ENCODE data around the gene YEATS2.

Gene YEATS2

GRCh38 chr3:183728204-183728603 is 30.6 kb downstream of the YEATS2 start:
- Histone ChIP-seq H3K18ac (ENCODE audit: low read length) (no peak overlapping the region), H4K12ac (ENCODE audit: low read depth, low read length) (no peak overlapping the region), H3K14ac (ENCODE audit: low read length) (no peak overlapping the region), H3K27me3 (ENCODE audit: insufficient read depth, low read length) (no peaks in the 10 kb centered on the region), H3K9ac (ENCODE audit: low read length) (no peak overlapping the region), H4K91ac (ENCODE audit: low read depth, low read length) (no peak overlapping the region), H3K4me2 (ENCODE audit: low read length) (no peak overlapping the region), H2AFZ (ENCODE audit: insufficient read depth, low read length, poor library complexity) (no peak overlapping the region), H2AK5ac (ENCODE audit: low read length) (no peak overlapping the region), H3K36me3 (ENCODE audit: control insufficient read depth in 1 of 2, insufficient read depth in 2 of 2, low read length in 2 of 2) (peaks cover 22 to 31% of the 10 kb centered on the region in 2 experiments), H3K79me1 (ENCODE audit: low read length) (no peaks in the 10 kb centered on the region), H3K4me3 (ENCODE audit: low read depth, low read length) (no peak overlapping the region), H3K4me1 (ENCODE audit: control insufficient read depth in 1 of 2, insufficient read depth in 2 of 2, low read length in 2 of 2) (no peaks in the 10 kb centered on the region), H3K79me2 (ENCODE audit: control insufficient read depth, insufficient read depth, low read length, poor library complexity) (no peaks in the 10 kb centered on the region), H3K9me3 (ENCODE audit: insufficient read depth, low read depth, low read length) (no peaks in the 10 kb centered on the region), H4K8ac (ENCODE audit: low read depth, low read length) (no peak overlapping the region), H2BK12ac (ENCODE audit: low read length) (no peak overlapping the region), H3K23ac (ENCODE audit: low read length) (no peak overlapping the region), H3K4ac (ENCODE audit: low read depth, low read length) (no peak overlapping the region), H2BK5ac (ENCODE audit: low read depth, low read length, poor library complexity) (no peak overlapping the region), H3K27ac (ENCODE audit: low read depth, low read length) (no peak overlapping the region), H2BK120ac (ENCODE audit: insufficient read depth, low read length, poor library complexity) (no peak overlapping the region)
- no peak for DNase-seq
- WGBS (ENCODE audit: extremely low coverage, insufficient coverage, insufficient read length) = no CpG with 5 or more reads among the region's 1 CpG

GRCh38 chr3:183730361-183730760 is 32.8 kb downstream of the YEATS2 start:
- WGBS (ENCODE audit: extremely low coverage, insufficient coverage, insufficient read length) = no CpG with 5 or more reads among the region's 2 CpGs
- H3K4me1 ChIP-seq (ENCODE audit: control insufficient read depth in 1 of 2, insufficient read depth in 2 of 2, low read length in 2 of 2) = peaks cover 0 to 2% of the 10 kb centered on the region in 2 experiments
- no peaks in the 10 kb centered on the region for H3K9me3 ChIP-seq (ENCODE audit: insufficient read depth, low read depth, low read length)
- no peak overlapping the region for H3K27ac ChIP-seq (ENCODE audit: low read depth, low read length)
- no peak overlapping the region for H2BK5ac ChIP-seq (ENCODE audit: low read depth, low read length, poor library complexity)
- no peak overlapping the region for H4K8ac ChIP-seq (ENCODE audit: low read depth, low read length)
- H4K12ac ChIP-seq (ENCODE audit: low read depth, low read length) = no peak overlapping the region
- H3K27me3 ChIP-seq (ENCODE audit: insufficient read depth, low read length) = no peaks in the 10 kb centered on the region
- no peaks in the 10 kb centered on the region for H3K79me1 ChIP-seq (ENCODE audit: low read length)
- H3K18ac ChIP-seq (ENCODE audit: low read length) = no peak overlapping the region
- H3K9ac ChIP-seq (ENCODE audit: low read length) = no peak overlapping the region
- no peak for DNase-seq
- no peak overlapping the region for H3K4me3 ChIP-seq (ENCODE audit: low read depth, low read length)
- H3K23ac ChIP-seq (ENCODE audit: low read length) = no peak overlapping the region
- no peak overlapping the region for H2BK120ac ChIP-seq (ENCODE audit: insufficient read depth, low read length, poor library complexity)
- no peak overlapping the region for H2AK5ac ChIP-seq (ENCODE audit: low read length)
- no peak overlapping the region for H3K4me2 ChIP-seq (ENCODE audit: low read length)
- H3K36me3 ChIP-seq (ENCODE audit: control insufficient read depth in 1 of 2, insufficient read depth in 2 of 2, low read length in 2 of 2) = peaks cover 27 to 29% of the 10 kb centered on the region in 2 experiments
- no peaks in the 10 kb centered on the region for H3K79me2 ChIP-seq (ENCODE audit: control insufficient read depth, insufficient read depth, low read length, poor library complexity)
- no peak overlapping the region for H2BK12ac ChIP-seq (ENCODE audit: low read length)
- no peak overlapping the region for H4K91ac ChIP-seq (ENCODE audit: low read depth, low read length)
- H2AFZ ChIP-seq (ENCODE audit: insufficient read depth, low read length, poor library complexity) = no peak overlapping the region
- no peak overlapping the region for H3K4ac ChIP-seq (ENCODE audit: low read depth, low read length)
- no peak overlapping the region for H3K14ac ChIP-seq (ENCODE audit: low read length)

GRCh38 chr3:183731611-183732010 is 34.0 kb downstream of the YEATS2 start:
- no peak for DNase-seq
- Histone ChIP-seq H3K4me1 (ENCODE audit: control insufficient read depth in 1 of 2, insufficient read depth in 2 of 2, low read length in 2 of 2) (peaks cover 0 to 2% of the 10 kb centered on the region in 2 experiments), H3K14ac (ENCODE audit: low read length) (no peak overlapping the region), H3K4me2 (ENCODE audit: low read length) (no peak overlapping the region), H2AK5ac (ENCODE audit: low read length) (no peak overlapping the region), H4K12ac (ENCODE audit: low read depth, low read length) (no peak overlapping the region), H3K9me3 (ENCODE audit: insufficient read depth, low read depth, low read length) (no peaks in the 10 kb centered on the region), H3K4ac (ENCODE audit: low read depth, low read length) (no peak overlapping the region), H2BK120ac (ENCODE audit: insufficient read depth, low read length, poor library complexity) (no peak overlapping the region), H3K79me1 (ENCODE audit: low read length) (no peaks in the 10 kb centered on the region), H4K8ac (ENCODE audit: low read depth, low read length) (no peak overlapping the region), H2AFZ (ENCODE audit: insufficient read depth, low read length, poor library complexity) (no peak overlapping the region), H3K27me3 (ENCODE audit: insufficient read depth, low read length) (no peaks in the 10 kb centered on the region), H3K4me3 (ENCODE audit: low read depth, low read length) (no peak overlapping the region), H3K27ac (ENCODE audit: low read depth, low read length) (no peak overlapping the region), H3K18ac (ENCODE audit: low read length) (no peak overlapping the region), H4K91ac (ENCODE audit: low read depth, low read length) (no peak overlapping the region), H3K36me3 (ENCODE audit: control insufficient read depth in 1 of 2, insufficient read depth in 2 of 2, low read length in 2 of 2) (peaks cover 27% of the 10 kb centered on the region in 2 experiments), H3K9ac (ENCODE audit: low read length) (no peak overlapping the region), H2BK5ac (ENCODE audit: low read depth, low read length, poor library complexity) (no peak overlapping the region), H3K23ac (ENCODE audit: low read length) (no peak overlapping the region), H2BK12ac (ENCODE audit: low read length) (no peak overlapping the region), H3K79me2 (ENCODE audit: control insufficient read depth, insufficient read depth, low read length, poor library complexity) (no peaks in the 10 kb centered on the region)
- WGBS (ENCODE audit: extremely low coverage, insufficient coverage, insufficient read length) = no CpG with 5 or more reads among the region's 5 CpGs

- no peaks in the 10 kb centered on the region for H3K27me3 ChIP-seq (ENCODE audit: insufficient read depth, low read length)
- no peak overlapping the region for H3K9ac ChIP-seq (ENCODE audit: low read length)
- no peak for DNase-seq
- WGBS (ENCODE audit: extremely low coverage, insufficient coverage, insufficient read length) = no CpG with 5 or more reads among the region's 7 CpGs
- H2AFZ ChIP-seq (ENCODE audit: insufficient read depth, low read length, poor library complexity) = no peak overlapping the region
- no peak overlapping the region for H4K91ac ChIP-seq (ENCODE audit: low read depth, low read length)
- H2BK5ac ChIP-seq (ENCODE audit: low read depth, low read length, poor library complexity) = no peak overlapping the region
- H3K79me1 ChIP-seq (ENCODE audit: low read length) = no peaks in the 10 kb centered on the region
- no peak overlapping the region for H3K23ac ChIP-seq (ENCODE audit: low read length)
- no peak overlapping the region for H3K14ac ChIP-seq (ENCODE audit: low read length)
- no peak overlapping the region for H4K8ac ChIP-seq (ENCODE audit: low read depth, low read length)
- H2BK120ac ChIP-seq (ENCODE audit: insufficient read depth, low read length, poor library complexity) = no peak overlapping the region
- H4K12ac ChIP-seq (ENCODE audit: low read depth, low read length) = no peak overlapping the region
- peaks cover 0 to 2% of the 10 kb centered on the region in 2 experiments for H3K4me1 ChIP-seq (ENCODE audit: control insufficient read depth in 1 of 2, insufficient read depth in 2 of 2, low read length in 2 of 2)
- H3K27ac ChIP-seq (ENCODE audit: low read depth, low read length) = no peak overlapping the region
- no peaks in the 10 kb centered on the region for H3K79me2 ChIP-seq (ENCODE audit: control insufficient read depth, insufficient read depth, low read length, poor library complexity)
- H3K36me3 ChIP-seq (ENCODE audit: control insufficient read depth in 1 of 2, insufficient read depth in 2 of 2, low read length in 2 of 2) = peaks cover 16 to 24% of the 10 kb centered on the region in 2 experiments
- no peak overlapping the region for H2AK5ac ChIP-seq (ENCODE audit: low read length)
- H3K9me3 ChIP-seq (ENCODE audit: insufficient read depth, low read depth, low read length) = no peaks in the 10 kb centered on the region
- no peak overlapping the region for H2BK12ac ChIP-seq (ENCODE audit: low read length)
- H3K18ac ChIP-seq (ENCODE audit: low read length) = no peak overlapping the region
- H3K4me3 ChIP-seq (ENCODE audit: low read depth, low read length) = no peak overlapping the region
- H3K4ac ChIP-seq (ENCODE audit: low read depth, low read length) = no peak overlapping the region
- no peak overlapping the region for H3K4me2 ChIP-seq (ENCODE audit: low read length)
These were observed 36.0 kb downstream of the YEATS2 start for GRCh38 chr3:183733553-183733952.
